Stimulated activated CD8-positive, alpha-beta memory T cell treated with anti-CD3 and anti-CD28 coated beads, Interleukin-4, amount 100 ng/mL, for 4 hours (primary cell): Measurements from ENCODE around the gene PCYOX1L.

Experiments
- DNase-seq, 2 donors: peaks; one replicate each; pipeline ENCODE4 v3.0.0-alpha.2; 2020; ENCODE audit warnings: low read depth in 2 of 2, low spot score in 1 of 2

PCYOX1L gene

GRCh38 chr5:149406203-149406978, 48.5 kb downstream of the PCYOX1L start:
- DNase-seq, result no peak

- DNase-seq, result no peak
These were observed 49.1 kb downstream of the PCYOX1L start for GRCh38 chr5:149406979-149407306.

GRCh38 chr5:149407323-149408251, 49.7 kb downstream of the PCYOX1L start:
- no peak for DNase-seq

- no peak for DNase-seq
These were observed 50.6 kb downstream of the PCYOX1L start for GRCh38 chr5:149408252-149409099.

- no peak for DNase-seq
These were observed 51.6 kb downstream of the PCYOX1L start for GRCh38 chr5:149409268-149409948.

- no peak for DNase-seq
These were observed 52.2 kb downstream of the PCYOX1L start for GRCh38 chr5:149410071-149410470.

- DNase-seq, result no peak
These were observed 53.0 kb downstream of the PCYOX1L start for GRCh38 chr5:149410721-149411432.

GRCh38 chr5:149411738-149412519, 54.1 kb downstream of the PCYOX1L start:
- no peak for DNase-seq

GRCh38 chr5:149412783-149413476, 55.1 kb downstream of the PCYOX1L start:
- DNase-seq, result no peak

- no peak for DNase-seq
These were observed 55.8 kb downstream of the PCYOX1L start for GRCh38 chr5:149413477-149414210.

- DNase-seq, result no peak
These were observed 56.7 kb downstream of the PCYOX1L start for GRCh38 chr5:149414405-149415065.

- DNase-seq, result no peak
These were observed 57.5 kb downstream of the PCYOX1L start for GRCh38 chr5:149415066-149415967.

- no peak for DNase-seq
These were observed 59.3 kb downstream of the PCYOX1L start for GRCh38 chr5:149416987-149417710.

GRCh38 chr5:149417711-149418368, 60.0 kb downstream of the PCYOX1L start:
- no peak for DNase-seq

GRCh38 chr5:149418910-149419531, 61.2 kb downstream of the PCYOX1L start:
- DNase-seq, result no peak
